Ureter (tissue), 1 donor: ENCODE measurements around the gene SHTN1. TPM values are rescaled to one million over a fixed set of nuclear protein-coding genes. Genes with fewer than 3 reads are reported as not detected.
A peak's percentile ranks its signal among the peaks of the same experiment; 100 is the strongest.

Experiments
- DNase-seq: peaks from one replicate; pipeline ENCODE4 v3.0.0-alpha.2; 2020; ENCODE audit warnings: low spot score
- total RNA-seq: library from RNA; stranded (reverse); gene quantifications from one replicate; pipeline ENCODE4 v1.2.4, GENCODE V29; 2023
- donor health status: DM: yes; HTN: yes; CAD: no.

SHTN1 gene
- total RNA-seq, 1 donor from 2014 or later = 17.1 TPM

GRCh38 chr10:116918583-116918982, 86.4 kb downstream of the SHTN1 start:
- DNase-seq = no peak

GRCh38 chr10:116917481-116917880, 87.5 kb downstream of the SHTN1 start:
- no peak for DNase-seq

GRCh38 chr10:116915340-116915739, 89.6 kb downstream of the SHTN1 start:
- no peak for DNase-seq

- no peak for DNase-seq
Measured at GRCh38 chr10:116913695-116914094, 91.3 kb downstream of the SHTN1 start.

- DNase-seq = no peak
Measured at GRCh38 chr10:116912162-116912561, 92.8 kb downstream of the SHTN1 start.

- no peak for DNase-seq
Measured at GRCh38 chr10:116910910-116911309, 94.1 kb downstream of the SHTN1 start.

- DNase-seq = no peak
Measured at GRCh38 chr10:116909307-116909706, 95.7 kb downstream of the SHTN1 start.

GRCh38 chr10:116907245-116907987, 97.6 kb downstream of the SHTN1 start:
- no peak for DNase-seq

- no peak for DNase-seq
Measured at GRCh38 chr10:116905845-116906210, 99.2 kb downstream of the SHTN1 start.

- DNase-seq = no peak
Measured at GRCh38 chr10:116899626-116900025, 105.4 kb downstream of the SHTN1 start.

GRCh38 chr10:116893686-116894037, 111.3 kb downstream of the SHTN1 start:
- DNase-seq = no peak

- no peak for DNase-seq
Measured at GRCh38 chr10:116892907-116893685, 111.9 kb downstream of the SHTN1 start.

GRCh38 chr10:116891208-116891607, 113.8 kb downstream of the SHTN1 start:
- DNase-seq = no peak

GRCh38 chr10:116889066-116889465, 115.9 kb downstream of the SHTN1 start:
- no peak for DNase-seq

- peak; percentile 49 for DNase-seq
Measured at GRCh38 chr10:116888380-116889055, 116.5 kb downstream of the SHTN1 start.

- no peak for DNase-seq
Measured at GRCh38 chr10:116886772-116887171, 118.2 kb downstream of the SHTN1 start.

GRCh38 chr10:116882639-116883038, 122.3 kb downstream of the SHTN1 start:
- no peak for DNase-seq

GRCh38 chr10:116880716-116881482, 124.1 kb downstream of the SHTN1 start:
- no peak for DNase-seq

GRCh38 chr10:116879817-116880216, 125.2 kb downstream of the SHTN1 start:
- DNase-seq = no peak

- no peak for DNase-seq
Measured at GRCh38 chr10:116878123-116878522, 126.9 kb downstream of the SHTN1 start.

GRCh38 chr10:116877391-116877790, 127.6 kb downstream of the SHTN1 start:
- no peak for DNase-seq

- no peak for DNase-seq
Measured at GRCh38 chr10:116875897-116876296, 129.1 kb downstream of the SHTN1 start.
